OCI-LY3 (cell line): Measurements from ENCODE around the gene SHC3.

Experiments
- H2AFZ ChIP-seq: fragments of 200-600, 300-600 bp; shearing (Covaris generic); 2 replicates; pipeline ENCODE4 v1.6.0; 2014; ENCODE audit warnings: antibody characterized with exemption, low read depth, low read length
- H3K27ac ChIP-seq: fragments of 200-600, 300-600 bp; sonication (generic); 2 replicates; pipeline ENCODE4 v1.5.1; 2014; ENCODE audit warnings: mild to moderate bottlenecking, low read length, moderate library complexity, mixed read lengths
- H3K27me3 ChIP-seq: fragments of 200-600, 300-600 bp; sonication (generic); 2 replicates; pipeline ENCODE4 v1.6.1; 2014; ENCODE audit warnings: low read depth, low read length, mixed read lengths
- H3K36me3 ChIP-seq: fragments of 200-600, 300-600 bp; sonication (generic); replicated peaks from 2 replicates; pipeline ENCODE3; 2014; ENCODE audit warnings: low read depth, low read length, mixed read lengths
- H3K4me1 ChIP-seq: fragments of 300-600, 200-600 bp; sonication (generic); 2 replicates; pipeline ENCODE4 v1.6.1; 2014; ENCODE audit warnings: low read length, mixed read lengths
- H3K4me2 ChIP-seq: fragments of 200-600, 300-600 bp; sonication (generic); 2 replicates; pipeline ENCODE4 v1.6.1; 2014; ENCODE audit warnings: low read length, mixed read lengths
- H3K4me3 ChIP-seq: fragments of 300-600, 200-600 bp; sonication (generic); 2 replicates; pipeline ENCODE4 v1.5.1; 2014; ENCODE audit warnings: antibody characterized with exemption, mild to moderate bottlenecking, low read length, moderate library complexity
- H3K79me2 ChIP-seq: fragments of 300-600, 200-600 bp; shearing (Covaris generic); 2 replicates; pipeline ENCODE4 v1.6.1; 2014; ENCODE audit warnings: mild to moderate bottlenecking, low read length, mixed read lengths
- H3K9ac ChIP-seq: fragments of 300-600, 200-600 bp; shearing (Covaris generic); 2 replicates; pipeline ENCODE4 v1.6.0; 2014; ENCODE audit warnings: mild to moderate bottlenecking, low read length, moderate library complexity
- H3K9me3 ChIP-seq: fragments of 200-600, 300-600 bp; shearing (Covaris generic); 2 replicates; pipeline ENCODE4 v1.6.1; 2014; ENCODE audit warnings: low read length, mixed read lengths; ENCODE audit not compliant: insufficient read depth
- H4K20me1 ChIP-seq: fragments of 200-600, 300-600 bp; sonication (generic); 2 replicates; pipeline ENCODE4 v1.6.1; 2016; ENCODE audit warnings: low read length, mixed read lengths; ENCODE audit not compliant: insufficient read depth
- CTCF ChIP-seq: fragments of 200-600, 300-600 bp; sonication (generic); IDR thresholded peaks from 2 replicates; pipeline ENCODE4 v1.5.1; 2014; ENCODE audit warnings: antibody characterized with exemption, low read length, low read depth
- EZH2phosphoT487 ChIP-seq: fragments of 200-600 bp; shearing (Covaris generic); IDR thresholded peaks from 2 replicates; pipeline ENCODE4 v1.6.1; 2018; ENCODE audit warnings: antibody characterized with exemption, mixed run types, low read depth

Gene SHC3

GRCh38 chr9:88971131-88971960, 207.3 kb downstream of the SHC3 start:
- H3K36me3 ChIP-seq, result no peaks in the 10 kb centered on the region
- H3K27ac ChIP-seq, result no peak overlapping the region
- H3K9ac ChIP-seq, result no peak overlapping the region
- 0 out of 2 replicates have a peak, but pooled peaks cover 12% of the 10 kb centered on the region for H3K27me3 ChIP-seq
- no peak overlapping the region for H3K4me2 ChIP-seq
- peaks cover 5% of the 10 kb centered on the region; the same call in 1 of the 2 replicates for H3K9me3 ChIP-seq
- no peaks in the 10 kb centered on the region for H3K4me1 ChIP-seq
- H2AFZ ChIP-seq, result no peak overlapping the region
- TF ChIP-seq EZH2phosphoT487 (no peak), CTCF (no peak)
- no peaks in the 10 kb centered on the region for H4K20me1 ChIP-seq
- H3K4me3 ChIP-seq, result no peak overlapping the region
- no peaks in the 10 kb centered on the region for H3K79me2 ChIP-seq

GRCh38 chr9:88969646-88970373, 208.8 kb downstream of the SHC3 start:
- H3K36me3 ChIP-seq, result no peaks in the 10 kb centered on the region
- H3K27me3 ChIP-seq, result 0 out of 2 replicates have a peak, but pooled peaks cover 12% of the 10 kb centered on the region

GRCh38 chr9:88968799-88969198, 209.8 kb downstream of the SHC3 start:
- peaks cover 1% of the 10 kb centered on the region; the same call in 1 of the 2 replicates for H3K9me3 ChIP-seq
- no peak for TF ChIP-seq CTCF
- no peak for TF ChIP-seq EZH2phosphoT487
- 0 out of 2 replicates have a peak, but pooled peaks cover 12% of the 10 kb centered on the region for H3K27me3 ChIP-seq
- no peak overlapping the region for H3K4me2 ChIP-seq
- no peaks in the 10 kb centered on the region for H4K20me1 ChIP-seq
- no peak overlapping the region for H3K27ac ChIP-seq
- no peaks in the 10 kb centered on the region for H3K4me1 ChIP-seq
- no peaks in the 10 kb centered on the region for H3K36me3 ChIP-seq
- no peak overlapping the region for H2AFZ ChIP-seq
- H3K4me3 ChIP-seq, result no peak overlapping the region
- no peak overlapping the region for H3K9ac ChIP-seq
- no peaks in the 10 kb centered on the region for H3K79me2 ChIP-seq

More at GRCh38 chr9:88969646-88970373, 208.8 kb downstream of the SHC3 start:
- no peak overlapping the region for H3K9ac ChIP-seq
- no peaks in the 10 kb centered on the region for H4K20me1 ChIP-seq
- H3K4me1 ChIP-seq, result no peaks in the 10 kb centered on the region
- H3K9me3 ChIP-seq, result peaks cover 5% of the 10 kb centered on the region; the same call in 1 of the 2 replicates
- H3K4me3 ChIP-seq, result no peak overlapping the region
- no peak overlapping the region for H2AFZ ChIP-seq
- H3K79me2 ChIP-seq, result no peaks in the 10 kb centered on the region
- TF ChIP-seq CTCF (no peak), EZH2phosphoT487 (no peak)
- H3K27ac ChIP-seq, result no peak overlapping the region
- H3K4me2 ChIP-seq, result no peak overlapping the region
